ENCODE data around the gene APBB2.

Gene APBB2

DNA sequence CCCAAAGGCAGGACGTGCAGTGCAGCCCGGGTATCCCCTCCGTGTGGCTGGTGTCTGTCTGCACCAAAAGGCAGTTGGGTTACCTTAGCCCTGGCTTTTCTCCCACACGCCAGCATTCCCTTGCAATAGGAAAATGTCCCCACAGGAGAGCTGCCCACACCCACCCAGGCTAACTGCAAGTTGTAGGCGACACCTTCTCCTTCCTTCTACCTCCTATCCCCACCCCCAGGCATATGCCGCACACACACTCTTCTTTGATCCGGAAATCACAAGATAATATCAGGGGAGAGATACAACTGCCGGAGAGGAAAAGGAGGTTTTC is 444 bp upstream of the APBB2 start:
- H3K4me3 ChIP-seq (ENCODE audit: low read depth, low read length): peak overlapping the region; percentile 42
- TF ChIP-seq CTCF (IDR thresholded peaks at IDR 0.05; ENCODE audit: low read depth, low read length) (no peak), MYC (IDR thresholded peaks at IDR 0.05; ENCODE audit: low read depth, low read length) (no peak), POLR2A (IDR thresholded peaks at IDR 0.05; ENCODE audit: extremely low read depth, insufficient read length) (no peak)
- TF ChIP-seq, protein P1, sequence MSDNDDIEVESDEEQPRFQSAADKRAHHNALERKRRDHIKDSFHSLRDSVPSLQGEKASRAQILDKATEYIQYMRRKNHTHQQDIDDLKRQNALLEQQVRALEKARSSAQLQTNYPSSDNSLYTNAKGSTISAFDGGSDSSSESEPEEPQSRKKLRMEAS (IDR thresholded peaks at IDR 0.05; ENCODE audit: low read depth, low read length): no peak
- DNase-seq (ENCODE audit: low read depth): no peak

- H3K4me3 ChIP-seq (ENCODE audit: low read depth, low read length): peak overlapping the region; percentile 63
- no peak for DNase-seq (ENCODE audit: low read depth)
- TF ChIP-seq, protein P1 (IDR thresholded peaks at IDR 0.05; ENCODE audit: low read depth, low read length): no peak
- TF ChIP-seq POLR2A (IDR thresholded peaks at IDR 0.05; ENCODE audit: extremely low read depth, insufficient read length): no peak
- no peak for TF ChIP-seq MYC (IDR thresholded peaks at IDR 0.05; ENCODE audit: low read depth, low read length)
- TF ChIP-seq CTCF (IDR thresholded peaks at IDR 0.05; ENCODE audit: low read depth, low read length): no peak
Measured at GRCh38 chr4:41213625-41214135, 662 bp downstream of the APBB2 start.

- no peak overlapping the region for H3K4me3 ChIP-seq (ENCODE audit: low read depth, low read length)
- TF ChIP-seq POLR2A (IDR thresholded peaks at IDR 0.05; ENCODE audit: extremely low read depth, insufficient read length): no peak
- no peak for TF ChIP-seq MYC (IDR thresholded peaks at IDR 0.05; ENCODE audit: low read depth, low read length)
- TF ChIP-seq, protein P1 (IDR thresholded peaks at IDR 0.05; ENCODE audit: low read depth, low read length): no peak
- peak; percentile 65 for TF ChIP-seq CTCF (IDR thresholded peaks at IDR 0.05; ENCODE audit: low read depth, low read length)
- DNase-seq (ENCODE audit: low read depth): peak; percentile 79
Measured at GRCh38 chr4:41212616-41213203, 1.6 kb downstream of the APBB2 start.

GRCh38 chr4:41211951-41212615 is 2.3 kb downstream of the APBB2 start:
- DNase-seq (ENCODE audit: low read depth): no peak
- TF ChIP-seq MYC (IDR thresholded peaks at IDR 0.05; ENCODE audit: low read depth, low read length) (no peak), CTCF (IDR thresholded peaks at IDR 0.05; ENCODE audit: low read depth, low read length) (no peak), POLR2A (IDR thresholded peaks at IDR 0.05; ENCODE audit: extremely low read depth, insufficient read length) (no peak)
- TF ChIP-seq, protein P1 (IDR thresholded peaks at IDR 0.05; ENCODE audit: low read depth, low read length): no peak
- H3K4me3 ChIP-seq (ENCODE audit: low read depth, low read length): no peak overlapping the region

DNA sequence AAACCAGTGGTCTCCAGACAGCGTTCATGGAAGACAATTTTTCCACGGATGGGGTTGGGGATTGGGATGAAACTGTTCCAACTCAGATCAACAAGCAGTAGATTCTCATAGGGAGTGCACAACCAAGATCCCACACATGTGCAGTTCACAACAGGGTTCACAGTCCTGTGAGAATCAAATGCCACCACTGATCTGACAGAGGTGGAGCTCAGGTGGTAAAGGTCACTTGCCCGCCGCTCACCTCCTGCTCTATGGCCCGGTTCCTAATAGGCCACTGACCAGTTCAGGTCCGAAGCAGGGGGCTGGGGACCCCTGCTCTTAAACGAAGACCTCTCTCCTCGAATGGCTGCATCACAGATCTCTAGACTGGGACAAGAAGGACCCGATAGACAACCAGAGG is 4.4 kb downstream of the APBB2 start:
- DNase-seq (ENCODE audit: low read depth): no peak
- no peak for TF ChIP-seq POLR2A (IDR thresholded peaks at IDR 0.05; ENCODE audit: extremely low read depth, insufficient read length)
- TF ChIP-seq, protein P1 (IDR thresholded peaks at IDR 0.05; ENCODE audit: low read depth, low read length): no peak
- no peak for TF ChIP-seq MYC (IDR thresholded peaks at IDR 0.05; ENCODE audit: low read depth, low read length)
- no peak for TF ChIP-seq CTCF (IDR thresholded peaks at IDR 0.05; ENCODE audit: low read depth, low read length)
- H3K4me3 ChIP-seq (ENCODE audit: low read depth, low read length): no peak overlapping the region

All from NB4 (cell line).